Osteoblast (primary cell): Measurements from ENCODE around the gene CSNK2B. TPM values are rescaled to one million over a fixed set of nuclear protein-coding genes. Genes with fewer than 3 reads are reported as not detected.

Experiments
- DNase-seq: peaks from one replicate; pipeline ENCODE4 v3.0.0; 2011; ENCODE audit warnings: low spot score, mixed read lengths; ENCODE audit not compliant: insufficient read length; ENCODE audit errors: missing footprints
- H2AFZ ChIP-seq: 2 replicates; pipeline ENCODE4 v1.6.0; 2011; ENCODE audit warnings: mild to moderate bottlenecking, low read length
- H3K27ac ChIP-seq: 2 replicates; pipeline ENCODE4 v1.5.1; 2011; ENCODE audit warnings: mild to moderate bottlenecking, low read depth, low read length, moderate library complexity
- H3K27me3 ChIP-seq: 2 replicates; pipeline ENCODE4 v1.6.0; 2012; ENCODE audit warnings: mild to moderate bottlenecking, control low read depth, inconsistent platforms, low read length, moderate library complexity; ENCODE audit not compliant: insufficient read depth
- H3K36me3 ChIP-seq: 2 replicates; pipeline ENCODE4 v1.5.1; 2011; ENCODE audit warnings: mild to moderate bottlenecking, low read length, control low read depth, moderate library complexity; ENCODE audit not compliant: insufficient read depth
- H3K4me1 ChIP-seq: 2 replicates; pipeline ENCODE4 v1.5.1; 2011; ENCODE audit warnings: mild to moderate bottlenecking, low read length, control low read depth, moderate library complexity; ENCODE audit not compliant: insufficient read depth
- H3K4me2 ChIP-seq: 2 replicates; pipeline ENCODE4 v1.6.0; 2011; ENCODE audit warnings: mild to moderate bottlenecking, low read length; ENCODE audit not compliant: insufficient read depth
- H3K4me3 ChIP-seq: fragments of 200-600 bp; sonication (generic); 3 replicates; pipeline ENCODE4 v1.5.1; 2012; ENCODE audit warnings: mild to moderate bottlenecking, low read length, inconsistent platforms; ENCODE audit not compliant: insufficient read depth
- H3K79me2 ChIP-seq: 2 replicates; pipeline ENCODE4 v1.6.0; 2012; ENCODE audit warnings: mild to moderate bottlenecking, low read length, control low read depth, inconsistent platforms; ENCODE audit not compliant: insufficient read depth
- H3K9me3 ChIP-seq: 2 replicates; pipeline ENCODE4 v1.5.1; 2011; ENCODE audit warnings: low read depth, low read length, control low read depth
- H4K20me1 ChIP-seq: 2 replicates; pipeline ENCODE4 v1.6.0; 2012; ENCODE audit warnings: mild to moderate bottlenecking, low read length, control low read depth; ENCODE audit not compliant: insufficient read depth
- total RNA-seq: library from RNA; depleted of rRNA; stranded (reverse); fragments of >200 nt; gene quantifications from 2 replicates; pipeline ENCODE4 v1.2.3, GENCODE V29; 2012
- TF ChIP-seq, protein P1 (sequence below): IDR thresholded peaks from 2 replicates; pipeline ENCODE4 v1.5.1; 2011; ENCODE audit warnings: mild to moderate bottlenecking, low read depth, low read length, moderate library complexity; ENCODE audit errors: extremely low read depth

CSNK2B gene
- total RNA-seq, 1 donor, result 150 TPM

DNA sequence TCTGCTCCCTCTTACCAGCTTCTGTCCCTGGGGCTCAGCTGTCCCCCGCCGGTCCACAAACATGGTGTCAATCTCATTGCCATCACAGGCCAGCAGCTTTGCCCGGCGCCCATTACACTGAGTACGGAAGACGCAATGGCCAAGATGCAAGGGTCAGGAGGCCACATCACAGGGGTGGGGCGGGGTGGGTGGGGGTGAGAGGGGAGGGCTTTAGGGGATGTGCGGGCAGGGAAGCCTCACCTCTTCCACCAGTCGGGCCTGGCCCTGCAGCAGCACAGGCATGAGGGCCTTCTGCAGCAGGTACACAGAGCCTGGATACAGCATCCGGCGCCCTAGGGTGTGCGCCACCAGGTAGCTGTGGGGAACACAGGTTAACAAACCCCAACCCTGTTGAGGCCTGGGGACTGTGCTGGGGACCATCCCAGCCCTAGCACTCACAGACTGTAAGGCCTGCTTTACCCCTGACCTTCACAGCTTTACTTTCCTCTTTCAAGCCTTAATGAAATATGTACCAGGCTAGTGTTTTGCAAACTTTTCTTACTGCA is 25.8 kb downstream of the CSNK2B start:
- Histone ChIP-seq H3K79me2 (no peaks in the 10 kb centered on the region), H4K20me1 (peaks cover 5% of the 10 kb centered on the region), H3K4me3 (no peak overlapping the region), H3K27ac (no peak overlapping the region), H3K4me1 (no peaks in the 10 kb centered on the region), H2AFZ (no peak overlapping the region), H3K36me3 (peaks cover 74% of the 10 kb centered on the region), H3K9me3 (no peaks in the 10 kb centered on the region), H3K4me2 (no peak overlapping the region), H3K27me3 (no peaks in the 10 kb centered on the region)
- TF ChIP-seq, protein P1, sequence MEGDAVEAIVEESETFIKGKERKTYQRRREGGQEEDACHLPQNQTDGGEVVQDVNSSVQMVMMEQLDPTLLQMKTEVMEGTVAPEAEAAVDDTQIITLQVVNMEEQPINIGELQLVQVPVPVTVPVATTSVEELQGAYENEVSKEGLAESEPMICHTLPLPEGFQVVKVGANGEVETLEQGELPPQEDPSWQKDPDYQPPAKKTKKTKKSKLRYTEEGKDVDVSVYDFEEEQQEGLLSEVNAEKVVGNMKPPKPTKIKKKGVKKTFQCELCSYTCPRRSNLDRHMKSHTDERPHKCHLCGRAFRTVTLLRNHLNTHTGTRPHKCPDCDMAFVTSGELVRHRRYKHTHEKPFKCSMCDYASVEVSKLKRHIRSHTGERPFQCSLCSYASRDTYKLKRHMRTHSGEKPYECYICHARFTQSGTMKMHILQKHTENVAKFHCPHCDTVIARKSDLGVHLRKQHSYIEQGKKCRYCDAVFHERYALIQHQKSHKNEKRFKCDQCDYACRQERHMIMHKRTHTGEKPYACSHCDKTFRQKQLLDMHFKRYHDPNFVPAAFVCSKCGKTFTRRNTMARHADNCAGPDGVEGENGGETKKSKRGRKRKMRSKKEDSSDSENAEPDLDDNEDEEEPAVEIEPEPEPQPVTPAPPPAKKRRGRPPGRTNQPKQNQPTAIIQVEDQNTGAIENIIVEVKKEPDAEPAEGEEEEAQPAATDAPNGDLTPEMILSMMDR, result no peak
- DNase-seq, result no peak

DNA sequence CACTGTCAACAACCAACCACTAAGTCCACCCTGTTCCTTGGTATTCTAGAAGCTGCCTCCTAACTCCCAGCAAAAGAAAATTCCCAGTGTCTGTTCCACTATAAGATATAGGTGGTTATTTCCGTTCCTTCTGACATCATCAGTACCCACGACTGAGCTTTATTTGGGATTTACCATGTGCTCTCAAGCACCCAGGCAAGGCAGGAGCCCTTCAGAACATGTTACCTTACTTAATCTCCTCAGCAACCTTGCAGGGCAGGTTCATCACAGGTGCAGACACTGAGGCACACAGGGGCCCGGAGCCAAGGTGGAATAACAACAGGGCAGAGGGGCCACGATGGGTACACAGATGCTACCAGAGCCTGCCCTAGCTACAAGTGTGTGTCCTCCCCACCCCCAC is 26.5 kb downstream of the CSNK2B start:
- H2AFZ ChIP-seq, result no peak overlapping the region
- H3K27me3 ChIP-seq, result no peaks in the 10 kb centered on the region
- H3K36me3 ChIP-seq, result peaks cover 73% of the 10 kb centered on the region
- no peak overlapping the region for H3K4me2 ChIP-seq
- peaks cover 6% of the 10 kb centered on the region for H4K20me1 ChIP-seq
- no peak for DNase-seq
- no peaks in the 10 kb centered on the region for H3K4me1 ChIP-seq
- no peaks in the 10 kb centered on the region for H3K9me3 ChIP-seq
- H3K27ac ChIP-seq, result no peak overlapping the region
- no peak overlapping the region for H3K4me3 ChIP-seq
- no peaks in the 10 kb centered on the region for H3K79me2 ChIP-seq
- TF ChIP-seq, protein P1, result no peak

DNA sequence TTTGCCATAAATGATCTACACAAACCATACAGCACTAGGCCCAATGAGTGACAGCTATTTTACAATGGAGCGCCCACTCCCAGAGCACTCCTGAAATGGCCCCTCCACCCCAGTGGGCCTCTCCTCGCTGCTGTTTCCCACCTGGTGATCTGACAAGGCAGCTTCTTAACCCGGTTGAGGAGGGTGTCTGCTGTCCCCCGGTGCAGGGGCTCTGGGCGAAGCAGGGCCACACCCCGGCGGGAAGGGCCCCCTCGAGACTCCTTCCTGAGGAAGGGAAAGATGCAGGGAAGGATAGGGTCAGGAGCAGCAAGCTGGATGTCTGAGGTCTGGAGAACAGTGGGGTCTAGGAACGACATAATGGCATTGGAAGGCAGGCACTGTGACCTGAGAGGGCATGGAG is 27.0 kb downstream of the CSNK2B start:
- Histone ChIP-seq H3K27me3 (no peaks in the 10 kb centered on the region), H4K20me1 (peaks cover 9% of the 10 kb centered on the region), H3K9me3 (no peaks in the 10 kb centered on the region), H3K79me2 (no peaks in the 10 kb centered on the region), H3K36me3 (peaks cover 68% of the 10 kb centered on the region), H3K27ac (no peak overlapping the region), H3K4me3 (no peak overlapping the region), H2AFZ (no peak overlapping the region), H3K4me1 (no peaks in the 10 kb centered on the region), H3K4me2 (no peak overlapping the region)
- no peak for DNase-seq
- TF ChIP-seq, protein P1, result no peak

DNA sequence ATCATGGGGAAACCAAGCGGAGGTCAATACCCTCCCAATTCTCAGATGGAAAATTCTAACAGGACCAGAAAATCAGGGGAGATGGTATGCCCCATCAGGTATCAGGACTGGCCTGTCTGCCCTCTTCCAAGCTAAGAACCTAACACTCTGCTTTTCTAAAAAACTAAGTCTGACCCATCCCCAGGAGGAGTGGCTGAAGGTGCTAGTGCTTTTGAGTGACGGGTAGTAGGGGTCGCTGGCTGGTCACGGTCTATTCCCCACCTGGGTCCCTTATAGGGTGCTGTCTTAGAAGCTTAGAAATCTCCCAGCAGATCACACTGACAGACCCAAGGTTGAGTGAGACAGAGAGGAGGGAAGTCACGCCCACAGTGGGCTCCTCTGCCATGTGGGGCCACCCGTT is 27.7 kb downstream of the CSNK2B start:
- TF ChIP-seq, protein P1, result no peak
- Histone ChIP-seq H3K4me2 (no peak overlapping the region), H3K36me3 (peaks cover 62% of the 10 kb centered on the region), H3K9me3 (no peaks in the 10 kb centered on the region), H3K4me3 (no peak overlapping the region), H3K27ac (no peak overlapping the region), H3K79me2 (no peaks in the 10 kb centered on the region), H3K27me3 (no peaks in the 10 kb centered on the region), H4K20me1 (peaks cover 9% of the 10 kb centered on the region), H2AFZ (no peak overlapping the region), H3K4me1 (no peaks in the 10 kb centered on the region)
- no peak for DNase-seq
